MM.1S (cell line): Measurements from ENCODE around the gene SMAD3.

Source experiments
- EZH2 ChIP-seq: fragments of 300-600 bp; sonication (generic); optimal IDR thresholded peaks from 2 replicates; pipeline ENCODE3; 2017; ENCODE audit warnings: low read depth, mild to moderate bottlenecking, antibody characterized with exemption, low read length, mixed read lengths
- EZH2phosphoT487 ChIP-seq: fragments of 300-600 bp; sonication (generic); IDR thresholded peaks from 2 replicates; pipeline ENCODE4 v1.6.1; 2018; ENCODE audit warnings: antibody characterized with exemption, low read length
- TF ChIP-seq, protein P1 (sequence below): fragments of 300-600 bp; sonication (generic); IDR thresholded peaks from 2 replicates; pipeline ENCODE4 v1.5.1; 2016; ENCODE audit warnings: antibody characterized with exemption, low read length, mixed read lengths

- TF ChIP-seq, protein P1, sequence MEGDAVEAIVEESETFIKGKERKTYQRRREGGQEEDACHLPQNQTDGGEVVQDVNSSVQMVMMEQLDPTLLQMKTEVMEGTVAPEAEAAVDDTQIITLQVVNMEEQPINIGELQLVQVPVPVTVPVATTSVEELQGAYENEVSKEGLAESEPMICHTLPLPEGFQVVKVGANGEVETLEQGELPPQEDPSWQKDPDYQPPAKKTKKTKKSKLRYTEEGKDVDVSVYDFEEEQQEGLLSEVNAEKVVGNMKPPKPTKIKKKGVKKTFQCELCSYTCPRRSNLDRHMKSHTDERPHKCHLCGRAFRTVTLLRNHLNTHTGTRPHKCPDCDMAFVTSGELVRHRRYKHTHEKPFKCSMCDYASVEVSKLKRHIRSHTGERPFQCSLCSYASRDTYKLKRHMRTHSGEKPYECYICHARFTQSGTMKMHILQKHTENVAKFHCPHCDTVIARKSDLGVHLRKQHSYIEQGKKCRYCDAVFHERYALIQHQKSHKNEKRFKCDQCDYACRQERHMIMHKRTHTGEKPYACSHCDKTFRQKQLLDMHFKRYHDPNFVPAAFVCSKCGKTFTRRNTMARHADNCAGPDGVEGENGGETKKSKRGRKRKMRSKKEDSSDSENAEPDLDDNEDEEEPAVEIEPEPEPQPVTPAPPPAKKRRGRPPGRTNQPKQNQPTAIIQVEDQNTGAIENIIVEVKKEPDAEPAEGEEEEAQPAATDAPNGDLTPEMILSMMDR: peak; percentile 40
- TF ChIP-seq EZH2 (no peak), EZH2phosphoT487 (no peak)
Observed at GRCh38 chr15:67080900-67081431, 15.6 kb downstream of the SMAD3 start.
